HEK293T (cell line): ENCODE results near the gene SP5.

Source experiments
- BHLHE40 ChIP-seq: fragments of 450-650 bp; IDR thresholded peaks from 2 replicates; pipeline ENCODE4 v1.6.1; 2016; ENCODE audit warnings: mild to moderate bottlenecking, moderate library complexity, borderline replicate concordance
- CTBP1 ChIP-seq: fragments of 450-650 bp; IDR thresholded peaks from 2 replicates; pipeline ENCODE4 v1.6.1; 2016; ENCODE audit warnings: borderline replicate concordance
- ELF4 ChIP-seq: fragments of 450-650 bp; IDR thresholded peaks from 2 replicates; pipeline ENCODE4 v1.6.1; 2017; ENCODE audit warnings: antibody characterized with exemption
- PKNOX1 ChIP-seq: fragments of 450-650 bp; IDR thresholded peaks from 2 replicates; pipeline ENCODE4 v1.6.1; 2016
- SP1 ChIP-seq: fragments of 450-650 bp; IDR thresholded peaks from 2 replicates; pipeline ENCODE4 v1.6.1; 2017
- SUZ12 ChIP-seq: fragments of 450-650 bp; IDR thresholded peaks from 2 replicates; pipeline ENCODE4 v1.6.1; 2016; ENCODE audit warnings: mild to moderate bottlenecking
- TARDBP ChIP-seq: fragments of 450-650 bp; IDR thresholded peaks from 2 replicates; pipeline ENCODE4 v1.6.1; 2016

DNA sequence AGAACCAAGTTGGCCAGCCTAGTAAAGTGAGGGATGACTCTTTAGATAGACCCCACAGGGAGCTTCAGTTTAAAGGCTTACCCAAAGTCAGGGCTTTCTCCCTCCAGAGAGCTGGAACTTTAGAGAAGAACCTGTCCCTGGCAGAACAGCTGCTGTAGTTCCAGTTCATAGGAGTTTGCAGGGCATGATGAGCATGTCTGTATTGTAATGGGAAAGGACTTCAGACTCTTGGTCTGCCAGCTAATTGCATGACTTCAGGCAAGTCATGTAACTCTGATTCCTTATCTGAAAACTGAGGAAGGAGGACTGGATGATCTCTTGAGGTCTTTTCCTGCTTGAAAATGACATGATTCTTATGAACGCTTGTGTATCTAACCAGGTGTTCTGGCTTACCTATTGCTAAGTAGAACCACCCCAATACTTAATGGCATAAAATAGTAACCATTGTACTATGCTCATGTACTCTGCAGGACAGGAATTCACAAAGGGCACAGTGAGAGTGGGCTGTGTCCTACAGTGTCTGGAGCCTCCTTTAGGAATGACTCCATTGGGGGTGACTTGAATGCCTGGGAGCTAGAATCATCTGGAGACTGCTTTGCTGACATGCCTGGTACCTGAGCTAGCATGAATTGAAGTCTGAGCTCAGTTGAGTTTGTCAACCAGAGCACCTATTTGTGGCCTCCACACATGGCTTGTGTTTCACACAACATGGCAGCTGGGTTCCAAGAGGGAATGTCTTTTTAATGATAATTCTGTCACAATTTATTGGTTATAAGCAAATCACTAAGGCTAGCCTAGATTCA lies 18.9 kb downstream of the SP5 start:
- TF ChIP-seq PKNOX1, result no peak
- no peak for TF ChIP-seq TARDBP
- TF ChIP-seq BHLHE40, result no peak
- no peak for TF ChIP-seq SP1
- no peak for TF ChIP-seq SUZ12
- TF ChIP-seq ELF4, result no peak
- no peak for TF ChIP-seq CTBP1
